Heart left ventricle (tissue), 13 donors: ENCODE measurements around the gene KIF20A.

Experiments used
- CTCF ChIP-seq, 12 donors: fragments of 200-600 bp; sonication (generic) in 4 of 12; IDR thresholded peaks; one replicate each; pipeline versions ENCODE4 v1.5.0 to v1.8.0; 2018 to 2022; ENCODE audit warnings: antibody characterized with exemption in 12 of 12, mild to moderate bottlenecking in 5 of 12
- POLR2A ChIP-seq, 2 donors: fragments of 450-650 bp; IDR thresholded peaks; one replicate each; pipeline ENCODE4 v1.6.1; 2017; ENCODE audit warnings: antibody characterized with exemption in 2 of 2, mild to moderate bottlenecking in 2 of 2, moderate library complexity in 2 of 2
- donor health status: ischemic (EF 13 %, LVEDD 7.1; RV severe dilation, severe dysfunction).
- donor health status: DM: no; HTN: yes; CAD: no.
- donor health status: DM: no; HTN: no; CAD: no.
- donor health status: ischemic (EF 25% LVEDD 6.9; RV normal size, moderate dysfunction).
- donor health status: ischemic (EF 25% LVEDD 5.7; RV mildly dilated, moderate dysfunction).
- donor health status: ischemic (EF 35%, LVEDD 5.7; RV mildly dilated, moderate dysfunction).
- donor health status: nonischemic (EF 11% LVEDD 7.7; RV severe dilation, severe dysfunction).
- donor health status: DM: yes; HTN: yes; CAD: no.
- donor health status: PGD.
- donor health status: ischemic (EF 29% LVEDD 5.4; RV normal size, mild dysfunction).
- donor health status: nonischemic (EF 23%, LVEDD 6.1; RV moderate dilation, normal function).

GRCh38 chr5:138233280-138233679 is 54.4 kb downstream of the KIF20A start:
- TF ChIP-seq CTCF (IDR thresholded peaks at IDR 0.05) (no peak), POLR2A (IDR thresholded peaks at IDR 0.05) (no peak)
